ENCODE measurements around the gene STAG3. TPM values are rescaled to one million over a fixed set of nuclear protein-coding genes. Genes with fewer than 3 reads are reported as not detected.

STAG3 gene
- total and polyA plus RNA-seq, 9 of the 15 experiments (the other 6 are each of a cell fraction or from before 2014, with no cell fraction given): 0.54 to 2.5 (median 1.7) TPM

GRCh38 chr7:100130608-100131453 is 46.9 kb upstream of the STAG3 start (continued):
- peak; percentile 31; the same call in 1 of the 2 replicates for TF ChIP-seq ZBTB40 (IDR thresholded peaks at IDR 0.05)
- TF ChIP-seq ZBTB40 (CRISPR knock-in tag; IDR thresholded peaks at IDR 0.05): no peak
- TF ChIP-seq SPI1 (IDR thresholded peaks at IDR 0.05; ENCODE audit: borderline replicate concordance, low read depth, low read length): no peak
- TF ChIP-seq ARID3B (CRISPR knock-in tag; IDR thresholded peaks at IDR 0.05; ENCODE audit: borderline replicate concordance): no peak

Data from K562 (cell line).